HEK293 (cell line): Measurements from ENCODE around the gene DNAL4.

Source experiments
- BCL11A ChIP-seq: fragments of 450-650 bp; formaldehyde crosslinking; IDR thresholded peaks from 2 replicates; pipeline ENCODE4 v1.5.1; 2016; ENCODE audit warnings: low read depth, missing biosample characterization, missing genetic modification characterization
- FEZF1 ChIP-seq: fragments of 450-650 bp; formaldehyde crosslinking; IDR thresholded peaks from 2 replicates; pipeline ENCODE4 v1.5.1; 2016; ENCODE audit warnings: missing biosample characterization, missing genetic modification characterization
- GLI2 ChIP-seq: fragments of 450-650 bp; formaldehyde crosslinking; IDR thresholded peaks from 2 replicates; pipeline ENCODE4; 2017; ENCODE audit warnings: missing biosample characterization, missing genetic modification characterization, low read depth, borderline replicate concordance
- HOXD13 ChIP-seq: sonication (generic); formaldehyde crosslinking; IDR thresholded peaks from 2 replicates; pipeline ENCODE4 v1.8.0; 2022; ENCODE audit warnings: missing genetic modification reagents, borderline replicate concordance
- KLF16 ChIP-seq: fragments of 450-650 bp; formaldehyde crosslinking; IDR thresholded peaks from 2 replicates; pipeline ENCODE4 v1.5.1; 2017; ENCODE audit warnings: missing biosample characterization, missing genetic modification characterization
- KLF9 ChIP-seq: fragments of 450-650 bp; formaldehyde crosslinking; IDR thresholded peaks from 2 replicates; pipeline ENCODE4 v1.5.1; 2016; ENCODE audit warnings: missing biosample characterization, missing genetic modification characterization, low read depth
- TCF7L2 ChIP-seq: IDR thresholded peaks from 2 replicates; pipeline ENCODE4 v1.6.1; 2011; ENCODE audit warnings: low read depth, mild to moderate bottlenecking, inconsistent platforms, low read length, moderate library complexity, borderline replicate concordance
- YY1 ChIP-seq: fragments of 450-650 bp; formaldehyde crosslinking; IDR thresholded peaks from 2 replicates; pipeline ENCODE4 v1.5.1; 2018; ENCODE audit warnings: missing biosample characterization, missing genetic modification characterization
- ZBTB48 ChIP-seq: fragments of 450-650 bp; formaldehyde crosslinking; IDR thresholded peaks from 2 replicates; pipeline ENCODE4 v1.5.1; 2016; ENCODE audit warnings: missing biosample characterization, missing genetic modification characterization
- ZFHX2 ChIP-seq: fragments of 450-650 bp; formaldehyde crosslinking; conservative IDR thresholded peaks from 2 replicates; pipeline ENCODE4 v1.5.1; 2016; ENCODE audit warnings: missing biosample characterization, missing genetic modification characterization
- ZFP69B ChIP-seq: fragments of 450-650 bp; formaldehyde crosslinking; IDR thresholded peaks from 2 replicates; pipeline ENCODE4 v1.5.1; 2016; ENCODE audit warnings: missing biosample characterization, missing genetic modification characterization
- ZNF112 ChIP-seq: fragments of 450-650 bp; formaldehyde crosslinking; IDR thresholded peaks from 2 replicates; pipeline ENCODE4 v1.5.0; 2017; ENCODE audit warnings: missing biosample characterization, missing genetic modification characterization
- ZNF155 ChIP-seq: fragments of 450-650 bp; formaldehyde crosslinking; IDR thresholded peaks from 2 replicates; pipeline ENCODE4 v1.5.1; 2016; ENCODE audit warnings: missing biosample characterization, missing genetic modification characterization
- ZNF211 ChIP-seq: fragments of 450-650 bp; formaldehyde crosslinking; IDR thresholded peaks from 2 replicates; pipeline ENCODE4 v1.5.1; 2016; ENCODE audit warnings: low read depth, missing biosample characterization, missing genetic modification characterization
- ZNF214 ChIP-seq: fragments of 450-650 bp; formaldehyde crosslinking; IDR thresholded peaks from 2 replicates; pipeline ENCODE4 v1.5.1; 2017; ENCODE audit warnings: missing biosample characterization, mild to moderate bottlenecking, missing genetic modification characterization, borderline replicate concordance
- ZNF280C ChIP-seq: fragments of 450-650 bp; formaldehyde crosslinking; IDR thresholded peaks from 2 replicates; pipeline ENCODE4 v1.5.1; 2016; ENCODE audit warnings: missing biosample characterization, missing genetic modification characterization
- ZNF311 ChIP-seq: fragments of 450-650 bp; formaldehyde crosslinking; IDR thresholded peaks from 2 replicates; pipeline ENCODE4 v1.5.1; 2017; ENCODE audit warnings: missing biosample characterization, missing genetic modification characterization, borderline replicate concordance
- ZNF341 ChIP-seq: fragments of 450-650 bp; formaldehyde crosslinking; IDR thresholded peaks from 2 replicates; pipeline ENCODE4; 2016; ENCODE audit warnings: low read depth, missing biosample characterization, missing genetic modification characterization
- ZNF433 ChIP-seq: fragments of 450-650 bp; formaldehyde crosslinking; IDR thresholded peaks from 2 replicates; pipeline ENCODE4 v1.5.1; 2016; ENCODE audit warnings: missing biosample characterization, missing genetic modification characterization, low read depth
- ZNF48 ChIP-seq: fragments of 450-650 bp; formaldehyde crosslinking; IDR thresholded peaks from 2 replicates; pipeline ENCODE4 v1.5.1; 2016; ENCODE audit warnings: missing biosample characterization, missing genetic modification characterization
- ZNF510 ChIP-seq: fragments of 450-650 bp; formaldehyde crosslinking; IDR thresholded peaks from 2 replicates; pipeline ENCODE4 v1.5.1; 2018; ENCODE audit warnings: mild to moderate bottlenecking, missing genetic modification characterization, missing biosample characterization; ENCODE audit not compliant: insufficient replicate concordance
- ZNF521 ChIP-seq: fragments of 450-650 bp; formaldehyde crosslinking; IDR thresholded peaks from 2 replicates; pipeline ENCODE4 v1.5.1; 2017; ENCODE audit warnings: missing biosample characterization, mild to moderate bottlenecking, missing genetic modification characterization
- ZNF561 ChIP-seq: fragments of 450-650 bp; IDR thresholded peaks from 2 replicates; pipeline ENCODE4 v1.5.1; 2018; ENCODE audit warnings: missing biosample characterization, missing genetic modification characterization, borderline replicate concordance
- ZNF600 ChIP-seq: fragments of 450-650 bp; formaldehyde crosslinking; IDR thresholded peaks from 2 replicates; pipeline ENCODE4 v1.5.1; 2016; ENCODE audit warnings: missing biosample characterization, missing genetic modification characterization
- ZNF623 ChIP-seq: fragments of 450-650 bp; formaldehyde crosslinking; IDR thresholded peaks from 2 replicates; pipeline ENCODE4 v1.5.1; 2016; ENCODE audit warnings: missing biosample characterization, missing genetic modification characterization
- ZNF658 ChIP-seq: fragments of 450-650 bp; formaldehyde crosslinking; IDR thresholded peaks from 2 replicates; pipeline ENCODE4; 2016; ENCODE audit warnings: missing biosample characterization, missing genetic modification characterization
- ZNF664 ChIP-seq: fragments of 450-650 bp; formaldehyde crosslinking; IDR thresholded peaks from 2 replicates; pipeline ENCODE4 v1.5.1; 2016; ENCODE audit warnings: missing biosample characterization, missing genetic modification characterization
- ZNF776 ChIP-seq: fragments of 450-650 bp; formaldehyde crosslinking; IDR thresholded peaks from 2 replicates; pipeline ENCODE4 v1.5.0; 2017; ENCODE audit warnings: missing biosample characterization, missing genetic modification characterization, borderline replicate concordance
- TF ChIP-seq, protein P1 (sequence below): fragments of 450-650 bp; formaldehyde crosslinking; IDR thresholded peaks from 2 replicates; pipeline ENCODE4 v1.5.1; 2016; ENCODE audit warnings: missing biosample characterization, missing genetic modification characterization
- TF ChIP-seq, protein P2 (sequence below): fragments of 450-650 bp; formaldehyde crosslinking; IDR thresholded peaks from 2 replicates; pipeline ENCODE4 v1.5.1; 2016; ENCODE audit warnings: missing biosample characterization, missing genetic modification characterization, borderline replicate concordance

Gene DNAL4

DNA sequence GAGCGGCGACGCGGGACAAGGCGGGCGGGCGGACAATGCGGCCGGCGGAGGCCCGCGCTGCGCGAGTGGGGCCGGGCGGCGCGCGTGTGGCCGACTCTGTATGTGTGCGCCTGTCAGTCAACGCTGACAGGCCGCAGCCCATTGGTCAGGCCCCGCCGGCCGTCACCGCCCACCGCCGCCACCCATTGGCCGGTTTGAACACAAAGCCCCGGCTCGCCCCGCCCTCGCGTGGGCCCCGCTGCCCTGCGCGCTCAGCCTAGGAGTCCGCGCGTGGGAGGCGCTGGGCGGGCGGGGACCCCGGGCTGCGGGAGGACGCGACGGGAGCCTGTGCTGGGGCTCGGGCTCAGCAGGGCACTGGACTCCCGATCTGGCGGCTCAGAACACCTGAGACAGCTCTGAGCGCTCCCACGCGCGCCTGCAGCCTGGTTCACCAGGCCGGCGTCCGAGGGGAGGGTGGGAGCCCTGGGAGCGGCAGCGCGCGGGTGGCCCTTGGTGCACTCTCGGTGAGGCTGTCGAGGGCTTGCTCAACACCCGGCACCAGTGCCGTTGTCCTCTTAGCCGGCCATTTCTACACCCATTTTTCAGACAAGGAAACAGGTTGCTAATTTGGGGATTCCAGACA, 37.9 kb downstream of the DNAL4 start, which contains the start of gene SUN2 (continued):
- TF ChIP-seq ZNF658 (no peak), ZNF155 (tag by site-specific recombination) (no peak), ZNF211 (no peak), KLF9 (tag by site-specific recombination) (peak; percentile 61), ZNF112 (tag by site-specific recombination) (no peak), HOXD13 (CRISPR knock-in tag) (no peak), ZBTB48 (tag by site-specific recombination) (no peak), ZNF776 (tag by site-specific recombination) (no peak), ZFHX2 (tag by site-specific recombination) (peak; percentile 97), ZNF48 (tag by site-specific recombination) (no peak), TCF7L2 (no peak), ZFP69B (peak; percentile 98), ZNF433 (tag by site-specific recombination) (no peak), GLI2 (no peak), ZNF623 (tag by site-specific recombination) (no peak), ZNF510 (no peak), BCL11A (tag by site-specific recombination) (no peak), ZNF600 (tag by site-specific recombination) (no peak), ZNF561 (tag by site-specific recombination) (no peak; the same call in 1 of the 2 replicates), ZNF664 (no peak), ZNF341 (tag by site-specific recombination) (peak; percentile 32; the same call in 1 of the 2 replicates), KLF16 (tag by site-specific recombination) (peak; percentile 56; the same call in 1 of the 2 replicates), ZNF280C (tag by site-specific recombination) (no peak), ZNF311 (no peak), ZNF521 (tag by site-specific recombination) (no peak), FEZF1 (tag by site-specific recombination) (no peak), YY1 (tag by site-specific recombination) (peak; percentile 54; the same call in 1 of the 2 replicates), ZNF214 (tag by site-specific recombination) (no peak)
- TF ChIP-seq, protein P1, sequence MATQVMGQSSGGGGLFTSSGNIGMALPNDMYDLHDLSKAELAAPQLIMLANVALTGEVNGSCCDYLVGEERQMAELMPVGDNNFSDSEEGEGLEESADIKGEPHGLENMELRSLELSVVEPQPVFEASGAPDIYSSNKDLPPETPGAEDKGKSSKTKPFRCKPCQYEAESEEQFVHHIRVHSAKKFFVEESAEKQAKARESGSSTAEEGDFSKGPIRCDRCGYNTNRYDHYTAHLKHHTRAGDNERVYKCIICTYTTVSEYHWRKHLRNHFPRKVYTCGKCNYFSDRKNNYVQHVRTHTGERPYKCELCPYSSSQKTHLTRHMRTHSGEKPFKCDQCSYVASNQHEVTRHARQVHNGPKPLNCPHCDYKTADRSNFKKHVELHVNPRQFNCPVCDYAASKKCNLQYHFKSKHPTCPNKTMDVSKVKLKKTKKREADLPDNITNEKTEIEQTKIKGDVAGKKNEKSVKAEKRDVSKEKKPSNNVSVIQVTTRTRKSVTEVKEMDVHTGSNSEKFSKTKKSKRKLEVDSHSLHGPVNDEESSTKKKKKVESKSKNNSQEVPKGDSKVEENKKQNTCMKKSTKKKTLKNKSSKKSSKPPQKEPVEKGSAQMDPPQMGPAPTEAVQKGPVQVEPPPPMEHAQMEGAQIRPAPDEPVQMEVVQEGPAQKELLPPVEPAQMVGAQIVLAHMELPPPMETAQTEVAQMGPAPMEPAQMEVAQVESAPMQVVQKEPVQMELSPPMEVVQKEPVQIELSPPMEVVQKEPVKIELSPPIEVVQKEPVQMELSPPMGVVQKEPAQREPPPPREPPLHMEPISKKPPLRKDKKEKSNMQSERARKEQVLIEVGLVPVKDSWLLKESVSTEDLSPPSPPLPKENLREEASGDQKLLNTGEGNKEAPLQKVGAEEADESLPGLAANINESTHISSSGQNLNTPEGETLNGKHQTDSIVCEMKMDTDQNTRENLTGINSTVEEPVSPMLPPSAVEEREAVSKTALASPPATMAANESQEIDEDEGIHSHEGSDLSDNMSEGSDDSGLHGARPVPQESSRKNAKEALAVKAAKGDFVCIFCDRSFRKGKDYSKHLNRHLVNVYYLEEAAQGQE (tag by site-specific recombination) = no peak; the same call in 1 of the 2 replicates
- TF ChIP-seq, protein P2, sequence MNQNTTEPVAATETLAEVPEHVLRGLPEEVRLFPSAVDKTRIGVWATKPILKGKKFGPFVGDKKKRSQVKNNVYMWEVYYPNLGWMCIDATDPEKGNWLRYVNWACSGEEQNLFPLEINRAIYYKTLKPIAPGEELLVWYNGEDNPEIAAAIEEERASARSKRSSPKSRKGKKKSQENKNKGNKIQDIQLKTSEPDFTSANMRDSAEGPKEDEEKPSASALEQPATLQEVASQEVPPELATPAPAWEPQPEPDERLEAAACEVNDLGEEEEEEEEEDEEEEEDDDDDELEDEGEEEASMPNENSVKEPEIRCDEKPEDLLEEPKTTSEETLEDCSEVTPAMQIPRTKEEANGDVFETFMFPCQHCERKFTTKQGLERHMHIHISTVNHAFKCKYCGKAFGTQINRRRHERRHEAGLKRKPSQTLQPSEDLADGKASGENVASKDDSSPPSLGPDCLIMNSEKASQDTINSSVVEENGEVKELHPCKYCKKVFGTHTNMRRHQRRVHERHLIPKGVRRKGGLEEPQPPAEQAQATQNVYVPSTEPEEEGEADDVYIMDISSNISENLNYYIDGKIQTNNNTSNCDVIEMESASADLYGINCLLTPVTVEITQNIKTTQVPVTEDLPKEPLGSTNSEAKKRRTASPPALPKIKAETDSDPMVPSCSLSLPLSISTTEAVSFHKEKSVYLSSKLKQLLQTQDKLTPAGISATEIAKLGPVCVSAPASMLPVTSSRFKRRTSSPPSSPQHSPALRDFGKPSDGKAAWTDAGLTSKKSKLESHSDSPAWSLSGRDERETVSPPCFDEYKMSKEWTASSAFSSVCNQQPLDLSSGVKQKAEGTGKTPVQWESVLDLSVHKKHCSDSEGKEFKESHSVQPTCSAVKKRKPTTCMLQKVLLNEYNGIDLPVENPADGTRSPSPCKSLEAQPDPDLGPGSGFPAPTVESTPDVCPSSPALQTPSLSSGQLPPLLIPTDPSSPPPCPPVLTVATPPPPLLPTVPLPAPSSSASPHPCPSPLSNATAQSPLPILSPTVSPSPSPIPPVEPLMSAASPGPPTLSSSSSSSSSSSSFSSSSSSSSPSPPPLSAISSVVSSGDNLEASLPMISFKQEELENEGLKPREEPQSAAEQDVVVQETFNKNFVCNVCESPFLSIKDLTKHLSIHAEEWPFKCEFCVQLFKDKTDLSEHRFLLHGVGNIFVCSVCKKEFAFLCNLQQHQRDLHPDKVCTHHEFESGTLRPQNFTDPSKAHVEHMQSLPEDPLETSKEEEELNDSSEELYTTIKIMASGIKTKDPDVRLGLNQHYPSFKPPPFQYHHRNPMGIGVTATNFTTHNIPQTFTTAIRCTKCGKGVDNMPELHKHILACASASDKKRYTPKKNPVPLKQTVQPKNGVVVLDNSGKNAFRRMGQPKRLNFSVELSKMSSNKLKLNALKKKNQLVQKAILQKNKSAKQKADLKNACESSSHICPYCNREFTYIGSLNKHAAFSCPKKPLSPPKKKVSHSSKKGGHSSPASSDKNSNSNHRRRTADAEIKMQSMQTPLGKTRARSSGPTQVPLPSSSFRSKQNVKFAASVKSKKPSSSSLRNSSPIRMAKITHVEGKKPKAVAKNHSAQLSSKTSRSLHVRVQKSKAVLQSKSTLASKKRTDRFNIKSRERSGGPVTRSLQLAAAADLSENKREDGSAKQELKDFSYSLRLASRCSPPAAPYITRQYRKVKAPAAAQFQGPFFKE = no peak
